Mesangial cell (primary cell): ENCODE data around the gene GPR107. TPM values are rescaled to one million over a fixed set of nuclear protein-coding genes. Genes with fewer than 3 reads are reported as not detected.

Experiments
- total RNA-seq: library from RNA; depleted of rRNA; stranded (reverse); fragments of >200 nt; gene quantifications from 2 replicates; pipeline ENCODE4 v1.2.3, GENCODE V29; 2015

The GPR107 gene
- 16.8 and 32.3 TPM in 2 replicates for total RNA-seq

GRCh38 chr9:130053504-130054324 is at the start of gene GPR107:
TSS of gene GPR107 (plus strand) at chr9:130053906. CDS start at chr9:130053933, 27 bp downstream.

GRCh38 chr9:130042885-130043653 is 10.6 kb upstream of the GPR107 start, which contains the start of gene FNBP1:
TSS of gene FNBP1 (minus strand) at chr9:130043189. CDS start at chr9:130042975, 214 bp downstream.

GRCh38 chr9:130172161-130172857 is 118.6 kb downstream of the GPR107 start, which contains the start of gene NCS1:
TSS of gene NCS1 (plus strand) at chr9:130172404. CDS start at chr9:130172664, 260 bp downstream.

Other genes with a start within 250 kb of the GPR107 start
- 62.6 and 67.8 TPM in 2 replicates for gene TOR1A, start 229.8 kb upstream of the GPR107 start, total RNA-seq
- gene C9orf78, start 218.6 kb upstream of the GPR107 start, total RNA-seq: 17.0 and 24.0 TPM in 2 replicates
- 7.5 and 16.7 TPM in 2 replicates for gene USP20, start 218.4 kb upstream of the GPR107 start, total RNA-seq
- 6.5 and 11.0 TPM in 2 replicates for gene FNBP1, start 10.7 kb upstream of the GPR107 start, total RNA-seq
- gene NCS1, start 118.5 kb downstream of the GPR107 start, total RNA-seq: 63.6 and 79.5 TPM in 2 replicates
- gene HMCN2, start 211.9 kb downstream of the GPR107 start, total RNA-seq: under 0.01 TPM in 1 of 2 replicates, not detected in the other